GM19023 (cell line): Measurements from ENCODE around the gene SCYGR5.
"Not testable (repeated sequence)": the region's sequence is repeated elsewhere in the genome, so short reads cannot be mapped to it uniquely, and the experiment has no call there.

Experiments used
- ATAC-seq: cut with Tn5 transposase; IDR thresholded peaks from one replicate; pipeline ENCODE4 v1.9.1; 2021; ENCODE audit warnings: mild to moderate bottlenecking, moderate library complexity; ENCODE audit not compliant: unreplicated experiment

Gene SCYGR5

DNA sequence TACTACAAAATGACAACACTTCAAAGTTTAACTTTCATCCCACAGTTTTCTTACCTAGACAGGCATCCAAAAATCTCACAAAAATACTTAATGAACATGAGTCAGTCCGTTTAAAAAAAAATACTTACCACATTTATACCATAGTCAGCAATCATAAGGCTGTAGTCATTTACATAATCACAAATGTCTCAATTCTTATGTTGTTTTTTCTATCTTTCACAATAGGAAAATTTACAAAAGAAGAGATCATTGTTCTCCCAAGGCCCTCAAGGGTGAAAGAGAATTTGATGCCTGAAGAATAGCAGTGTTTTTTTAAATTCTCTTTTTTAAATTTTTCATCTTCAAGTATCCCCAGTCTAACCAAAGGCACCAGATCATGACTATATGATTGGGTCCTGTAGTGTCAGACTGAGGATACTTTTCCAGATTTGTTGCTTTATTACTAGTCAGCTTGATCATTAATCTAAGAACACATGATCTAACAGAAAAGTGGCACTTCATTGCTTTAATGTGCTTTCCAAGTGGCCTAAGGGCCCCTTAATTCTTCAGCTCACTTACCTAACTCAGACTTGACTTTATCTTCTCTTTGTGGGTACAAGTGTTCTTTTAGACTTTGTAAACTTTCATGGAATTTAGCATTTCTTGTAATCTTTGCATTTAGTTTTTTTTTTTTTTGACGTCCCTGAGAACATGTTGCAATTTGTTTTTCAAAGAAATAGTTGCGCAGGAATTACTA, 4.7 kb downstream of the SCYGR5 start:
- no peak for ATAC-seq

DNA sequence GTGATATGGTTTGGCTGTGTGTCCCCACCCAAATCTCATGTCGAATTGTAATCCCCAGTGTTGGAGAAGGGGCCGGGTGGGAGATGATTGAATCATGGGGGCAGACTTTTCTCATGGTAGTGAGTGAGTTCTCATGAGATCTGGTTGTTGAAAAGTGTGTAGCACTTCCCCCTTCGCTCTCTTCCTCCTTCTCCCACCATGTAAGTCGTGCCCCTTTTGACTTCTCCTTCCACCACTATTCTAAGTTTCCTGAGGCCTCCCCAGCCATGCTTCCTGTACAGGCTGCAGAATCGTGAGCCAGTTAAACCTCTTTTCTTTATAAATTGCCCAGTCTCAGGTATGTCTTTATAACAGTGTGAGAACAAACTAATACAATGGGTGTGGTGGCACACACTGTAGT, 7.0 kb downstream of the SCYGR5 start:
- ATAC-seq = not testable (repeated sequence)

DNA sequence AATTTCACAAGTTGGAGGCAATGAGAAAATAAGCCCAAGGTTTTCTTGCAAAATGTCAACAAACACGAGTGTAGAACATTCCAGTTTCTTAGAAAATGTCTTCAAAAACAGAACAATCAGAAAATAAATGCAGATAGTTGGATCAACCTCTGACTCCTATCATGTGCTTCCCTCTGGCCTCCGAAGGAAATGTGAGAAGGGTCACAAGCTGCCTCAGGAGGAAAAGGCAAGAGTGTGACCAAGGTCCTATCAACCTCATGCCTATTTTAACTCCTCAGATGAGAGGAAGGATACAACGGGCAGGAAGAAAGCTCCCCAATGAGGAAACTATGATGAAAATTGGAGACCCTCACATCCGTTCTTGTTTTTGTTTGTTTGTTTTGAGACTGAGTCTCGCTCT, 7.9 kb downstream of the SCYGR5 start:
- ATAC-seq = no peak

DNA sequence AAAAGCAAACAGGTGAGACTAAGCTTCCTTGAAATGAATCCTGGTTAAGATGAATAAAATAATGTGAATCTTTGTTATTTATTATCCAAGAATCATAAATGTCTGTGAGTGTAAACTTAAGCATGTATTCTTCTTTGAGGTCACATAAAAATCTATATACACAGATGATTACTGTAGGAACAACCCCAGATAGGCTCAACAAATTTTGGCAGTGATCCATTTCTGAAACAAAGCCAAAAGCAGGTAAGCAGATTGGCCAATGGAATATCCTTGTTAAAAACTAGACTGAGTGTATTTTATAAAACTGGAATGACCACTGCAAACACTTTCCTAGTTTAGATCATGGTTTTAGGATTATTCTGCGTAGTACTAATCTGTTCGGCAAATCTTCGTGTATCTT, 11.3 kb downstream of the SCYGR5 start:
- ATAC-seq = no peak

DNA sequence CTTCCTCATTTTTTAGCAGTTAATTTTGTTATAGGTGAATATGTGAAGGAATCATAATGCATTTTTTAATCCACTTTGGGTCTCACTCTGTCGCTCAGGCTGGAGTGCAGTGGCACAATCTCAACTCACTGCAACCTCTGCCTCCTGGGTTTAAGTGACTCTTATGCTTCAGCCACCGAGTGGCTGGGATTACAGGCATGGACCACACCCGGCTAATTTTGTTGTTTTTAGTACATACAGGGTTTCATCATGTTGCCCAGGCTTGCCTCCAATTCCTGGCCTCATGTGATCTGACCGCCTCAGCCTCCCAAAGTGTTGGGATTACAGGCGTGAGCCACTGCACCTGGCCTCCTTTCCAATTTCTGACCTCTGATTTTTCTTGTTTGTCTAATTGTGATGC, 17.7 kb downstream of the SCYGR5 start:
- no peak for ATAC-seq

DNA sequence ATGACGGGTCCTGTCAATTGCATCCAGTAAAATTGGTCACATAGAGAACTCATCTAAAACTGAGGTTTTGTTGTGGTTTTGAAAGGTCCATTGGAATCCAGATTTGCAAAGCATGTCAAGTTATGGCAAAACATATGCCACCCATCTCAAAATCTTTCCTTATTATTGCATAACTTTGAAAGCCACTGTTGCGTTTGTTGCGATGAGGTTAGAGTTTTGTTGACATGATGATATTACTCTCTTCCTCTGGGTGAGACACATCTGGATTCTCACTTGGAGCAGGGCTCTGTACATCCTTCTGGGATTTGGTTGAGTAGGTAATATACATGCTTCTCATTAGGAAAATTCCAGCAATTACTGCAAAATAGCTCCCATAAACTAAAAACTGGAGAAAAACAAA, 20.6 kb downstream of the SCYGR5 start:
- ATAC-seq = no peak

DNA sequence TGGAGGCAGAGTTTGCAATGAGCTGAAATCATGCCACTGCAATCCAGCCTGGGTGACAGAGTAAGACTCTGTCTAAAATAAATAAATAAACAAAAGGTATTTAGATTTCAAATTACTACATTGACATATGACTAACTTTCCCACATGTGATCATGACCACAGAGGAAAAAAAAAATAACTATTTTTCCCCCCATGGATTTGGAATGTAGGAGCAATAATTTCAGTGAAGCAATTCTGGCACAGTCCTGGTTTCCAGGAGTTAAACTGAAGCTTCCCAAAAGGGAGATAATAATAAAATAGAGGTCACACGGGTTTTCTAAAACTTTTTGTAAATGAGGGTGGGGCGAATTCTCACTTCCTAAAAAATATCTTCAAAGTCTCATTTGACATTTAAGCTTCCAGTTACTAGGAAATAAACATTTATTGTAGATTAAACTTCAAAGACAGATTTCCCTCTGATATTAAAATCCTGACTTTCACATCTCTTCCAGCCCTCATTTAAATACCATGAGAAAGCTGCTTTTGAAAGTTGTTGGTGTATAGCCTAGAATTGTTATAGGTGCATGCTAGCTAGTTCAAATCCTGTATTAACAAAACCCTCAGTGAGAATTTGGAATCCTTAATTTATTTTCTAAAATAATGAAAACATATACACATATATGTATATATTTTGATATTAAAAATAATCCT, 30.5 kb downstream of the SCYGR5 start:
- no peak for ATAC-seq

DNA sequence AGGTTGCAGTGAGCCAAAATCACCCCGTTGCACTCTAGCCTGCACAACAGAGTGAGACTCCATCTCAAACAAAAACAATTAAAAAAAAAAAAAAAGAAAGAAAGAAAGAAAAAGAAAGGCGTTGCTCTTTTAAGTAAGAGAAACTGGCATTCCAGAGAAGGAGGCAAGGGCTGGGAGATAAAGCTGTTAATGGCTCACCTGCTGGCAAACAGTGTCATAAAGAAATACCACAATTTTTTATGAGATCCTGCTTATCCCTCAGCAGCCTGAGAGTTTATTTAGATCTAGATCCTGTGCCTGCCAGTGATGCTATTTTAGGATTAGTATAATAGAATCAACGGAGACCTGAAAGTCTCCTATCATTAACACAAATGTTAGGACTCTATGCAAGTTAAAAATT, 35.0 kb downstream of the SCYGR5 start:
- ATAC-seq = no peak

DNA sequence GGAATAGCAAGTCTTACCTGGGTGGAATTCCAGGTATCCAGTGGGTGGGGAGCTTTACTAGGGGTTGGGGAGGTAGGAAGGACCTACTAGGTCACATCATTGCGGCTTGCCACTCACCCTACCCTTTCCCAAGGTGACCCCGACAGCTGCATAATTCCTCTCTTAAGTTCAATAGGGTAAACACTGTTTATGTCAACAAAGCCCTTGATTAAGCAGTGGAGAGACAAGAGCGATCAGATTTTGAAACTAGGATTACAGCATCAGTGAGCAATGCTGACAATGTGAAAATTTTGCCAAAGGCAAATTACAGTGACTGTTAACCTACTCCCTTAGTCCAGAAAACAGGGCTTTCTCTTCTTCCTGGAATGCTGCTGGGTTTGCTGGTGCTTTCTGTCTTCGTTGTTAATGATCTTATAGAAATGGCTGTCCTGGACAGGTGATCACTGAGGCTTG, 36.7 kb downstream of the SCYGR5 start:
- no peak for ATAC-seq

DNA sequence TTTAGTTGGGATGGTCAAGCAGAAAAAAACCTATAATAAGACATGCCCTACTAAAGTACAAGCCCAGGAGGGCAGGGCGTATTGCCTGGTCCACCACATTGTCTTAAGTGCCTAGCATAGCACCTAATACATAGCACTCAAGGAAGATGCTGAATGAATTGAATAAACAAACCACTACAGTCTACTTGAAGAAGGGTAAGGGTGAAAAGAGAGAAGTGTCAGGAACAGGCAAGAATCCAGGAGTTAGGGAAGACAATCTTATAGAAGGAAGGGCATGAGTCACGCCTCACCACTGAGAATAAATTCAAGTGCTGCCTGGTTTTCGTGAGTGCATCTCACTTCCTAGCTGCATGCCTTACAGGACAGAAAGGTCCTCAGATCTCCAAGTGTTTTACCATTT, 37.4 kb downstream of the SCYGR5 start:
- ATAC-seq = no peak

DNA sequence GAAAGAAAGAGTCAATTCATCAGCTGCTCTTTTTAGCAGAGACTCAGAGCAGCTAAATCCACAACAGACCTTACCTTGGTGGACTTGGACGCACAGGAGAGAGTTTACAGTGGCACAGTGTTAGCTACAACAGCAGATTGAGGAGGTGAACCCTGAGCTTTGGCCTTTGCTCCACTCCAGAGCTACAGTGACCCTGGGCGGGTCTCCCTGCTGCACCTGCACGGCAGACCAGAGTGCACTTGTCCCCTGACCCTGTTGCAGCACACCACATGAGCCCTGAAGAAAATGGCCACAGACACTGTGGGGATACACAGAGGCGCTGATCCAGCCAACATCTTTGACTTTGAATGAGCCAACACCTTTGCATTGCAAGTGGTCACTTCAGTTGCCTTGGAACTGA, 40.3 kb downstream of the SCYGR5 start:
- no peak for ATAC-seq

DNA sequence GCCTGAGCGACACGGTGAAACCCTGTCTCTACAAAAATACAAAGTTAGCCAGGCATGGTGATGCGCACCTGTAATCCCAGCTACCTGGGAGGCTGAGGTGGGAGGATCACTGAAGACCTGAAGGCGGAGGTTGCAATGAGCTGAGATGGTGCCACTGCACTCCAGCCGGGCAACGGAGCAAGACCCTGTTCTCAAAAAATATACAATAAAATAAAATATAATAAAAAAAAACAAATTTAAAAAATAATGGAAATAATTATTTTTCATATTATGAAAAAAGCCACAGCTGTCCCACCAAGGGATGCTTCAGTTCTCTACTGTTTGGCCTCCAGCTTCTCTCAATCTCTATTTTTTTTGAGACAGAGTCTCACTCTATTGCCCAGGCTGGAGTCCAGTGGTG, 40.8 kb downstream of the SCYGR5 start:
- ATAC-seq = no peak

DNA sequence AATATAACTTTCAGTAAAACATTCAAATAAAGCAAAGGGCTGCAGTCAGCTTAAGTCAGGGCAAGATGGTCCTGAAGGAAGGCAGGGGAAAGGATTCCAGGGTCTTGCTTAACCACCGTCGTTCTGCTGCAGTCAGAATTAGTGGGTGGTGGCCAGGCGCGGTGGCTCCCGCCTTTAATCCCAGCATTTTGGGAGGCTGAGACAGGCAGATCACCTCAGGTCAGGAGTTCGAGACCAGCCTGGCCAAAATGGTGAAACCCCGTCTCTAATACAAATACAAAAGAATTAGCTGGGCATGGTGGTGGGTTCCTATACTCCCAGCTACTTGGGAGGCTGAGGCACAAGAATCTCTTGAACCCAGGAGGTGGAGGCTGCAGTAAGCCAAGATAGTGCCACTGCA, 44.4 kb downstream of the SCYGR5 start:
- ATAC-seq = no peak

DNA sequence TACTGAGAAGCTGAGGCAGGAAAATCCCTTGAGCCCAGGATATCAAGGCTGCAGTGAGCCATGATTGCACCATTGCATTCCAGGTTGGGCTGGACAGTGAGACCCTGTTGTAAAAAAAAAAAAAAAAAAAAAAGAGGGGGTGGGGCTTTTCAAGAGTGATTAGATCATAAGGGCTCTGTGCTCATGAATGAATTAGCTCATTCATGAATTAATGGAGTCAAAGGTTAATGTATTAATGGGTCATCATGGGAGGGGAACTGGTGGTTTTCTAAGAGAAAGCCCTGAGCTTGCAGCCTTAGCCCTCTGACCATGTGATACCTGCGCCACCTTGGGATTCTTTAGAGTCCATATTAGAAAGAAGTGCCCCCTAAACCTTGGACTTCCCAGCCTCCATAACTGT, 46.7 kb downstream of the SCYGR5 start:
- ATAC-seq = no peak

DNA sequence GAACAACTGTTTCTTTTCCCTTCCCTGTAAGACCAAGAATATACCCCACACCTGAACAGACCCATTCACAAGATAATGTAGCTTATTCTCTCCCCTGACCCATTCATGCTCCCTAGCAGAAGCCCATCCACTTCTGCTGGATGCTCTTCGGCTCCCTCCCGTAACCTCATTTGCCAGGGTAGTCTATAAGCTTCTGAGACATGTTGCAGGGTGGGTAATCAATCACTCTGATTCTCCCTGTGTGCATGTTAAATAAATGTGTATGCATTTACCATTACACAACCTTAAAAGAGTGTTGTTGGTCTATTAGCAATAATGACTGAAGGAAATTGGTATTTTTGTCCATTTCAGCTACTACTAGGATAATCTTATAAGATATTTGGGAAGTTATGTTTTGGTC, 49.9 kb downstream of the SCYGR5 start:
- no peak for ATAC-seq
